ENCODE data around the gene EFNA3. TPM values are rescaled to one million over a fixed set of nuclear protein-coding genes. Genes with fewer than 3 reads are reported as not detected.

The EFNA3 gene
- total RNA-seq, 1 donor = 0.43 TPM

DNA sequence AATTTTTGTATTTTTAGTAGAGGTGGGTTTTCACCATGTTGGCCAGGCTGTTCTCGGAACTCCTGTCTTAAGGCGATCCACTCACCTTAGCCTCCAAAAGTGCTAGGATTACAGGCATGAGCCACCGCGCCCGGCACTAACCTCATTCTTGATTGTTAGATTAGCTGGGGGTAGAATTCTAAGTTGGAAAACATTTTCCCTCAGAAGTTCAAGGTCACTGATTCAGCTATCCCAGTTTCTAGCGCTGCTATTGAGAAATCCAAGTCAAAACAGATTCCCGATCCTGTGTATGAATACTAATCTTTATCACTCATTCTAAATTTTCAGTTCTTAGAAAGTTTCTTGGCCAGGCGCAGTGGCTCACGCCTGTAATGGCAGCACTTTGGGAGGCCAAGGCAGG is 24.7 kb downstream of the EFNA3 start:
- no peak for TF ChIP-seq CTCF (IDR thresholded peaks at IDR 0.05; ENCODE audit: insufficient read depth, low read depth, low read length)
- DNase-seq (ENCODE audit: low read depth) = no peak
- no peak overlapping the region for H3K4me3 ChIP-seq (ENCODE audit: low read depth, low read length)

- DNase-seq (ENCODE audit: low read depth) = no peak
- TF ChIP-seq CTCF (IDR thresholded peaks at IDR 0.05; ENCODE audit: insufficient read depth, low read depth, low read length) = no peak
- H3K4me3 ChIP-seq (ENCODE audit: low read depth, low read length) = no peak overlapping the region
Measured at GRCh38 chr1:155104605-155105534, 26.2 kb downstream of the EFNA3 start.

- TF ChIP-seq CTCF (IDR thresholded peaks at IDR 0.05; ENCODE audit: insufficient read depth, low read depth, low read length) = no peak
- no peak for DNase-seq (ENCODE audit: low read depth)
- no peak overlapping the region for H3K4me3 ChIP-seq (ENCODE audit: low read depth, low read length)
Measured at GRCh38 chr1:155105604-155106011, 27.0 kb downstream of the EFNA3 start.

- H3K4me3 ChIP-seq (ENCODE audit: low read depth, low read length) = no peak overlapping the region
- no peak for TF ChIP-seq CTCF (IDR thresholded peaks at IDR 0.05; ENCODE audit: insufficient read depth, low read depth, low read length)
- DNase-seq (ENCODE audit: low read depth) = no peak
Measured at GRCh38 chr1:155106862-155107261, 28.2 kb downstream of the EFNA3 start.

GRCh38 chr1:155107309-155108264 is 28.9 kb downstream of the EFNA3 start:
- no peak for DNase-seq (ENCODE audit: low read depth)
- no peak for TF ChIP-seq CTCF (IDR thresholded peaks at IDR 0.05; ENCODE audit: insufficient read depth, low read depth, low read length)
- no peak overlapping the region for H3K4me3 ChIP-seq (ENCODE audit: low read depth, low read length)

DNA sequence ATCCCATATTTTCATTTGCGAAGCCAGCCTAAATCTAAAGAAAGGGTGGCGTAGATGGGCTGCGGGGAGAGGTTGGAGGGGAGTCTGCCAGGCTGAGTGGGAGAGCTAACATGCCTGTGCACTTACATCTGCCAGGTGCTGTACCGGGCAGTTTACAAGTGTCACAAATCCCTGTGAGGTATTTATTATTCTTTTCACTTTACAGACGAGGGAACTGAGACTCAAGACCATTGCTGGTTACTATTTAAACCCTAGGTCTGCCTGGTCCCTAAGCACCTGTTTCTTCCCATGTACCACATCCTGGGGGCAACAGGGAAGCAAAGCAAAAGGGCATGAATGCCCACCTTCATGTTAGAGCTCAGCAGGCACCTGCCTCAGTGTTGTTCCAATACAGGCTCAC is 29.7 kb downstream of the EFNA3 start:
- TF ChIP-seq CTCF (IDR thresholded peaks at IDR 0.05; ENCODE audit: insufficient read depth, low read depth, low read length) = no peak
- no peak overlapping the region for H3K4me3 ChIP-seq (ENCODE audit: low read depth, low read length)
- DNase-seq (ENCODE audit: low read depth) = no peak

Measured in fibroblast of villous mesenchyme (primary cell).